ENCODE measurements around the gene PI4KB. TPM values are rescaled to one million over a fixed set of nuclear protein-coding genes. Genes with fewer than 3 reads are reported as not detected.

PI4KB gene
- total and polyA plus RNA-seq, 2 of the 13 experiments (the other 11 are each of a cell fraction or from before 2014, with no cell fraction given), result 19.5 to 29.3 TPM

- no peak for TF ChIP-seq KIAA2018 (CRISPR knock-in tag; IDR thresholded peaks at IDR 0.05; ENCODE audit: borderline replicate concordance)
- TF ChIP-seq SMC3 (IDR thresholded peaks at IDR 0.05; ENCODE audit: low read length), result peak; percentile 85
- no peak for TF ChIP-seq ZNF414 (CRISPR knock-in tag; IDR thresholded peaks at IDR 0.05)
- no peak for TF ChIP-seq TP53 (CRISPR knock-in tag; conservative IDR thresholded peaks at IDR 0.05)
- no peak for TF ChIP-seq HOXA5 (CRISPR knock-in tag; IDR thresholded peaks at IDR 0.05)
- peak; percentile 83 for TF ChIP-seq STAG1 (CRISPR knock-in tag; IDR thresholded peaks at IDR 0.05)
- TF ChIP-seq CCDC6 (CRISPR knock-in tag; IDR thresholded peaks at IDR 0.05), result no peak
- no peak for TF ChIP-seq ZBTB7B (CRISPR knock-in tag; IDR thresholded peaks at IDR 0.05)
- TF ChIP-seq KDM5B (CRISPR knock-in tag; IDR thresholded peaks at IDR 0.05; ENCODE audit: borderline replicate concordance), result no peak
- 0 out of 4 replicates have a peak, but pooled peaks of 1 of the 2 experiments have one; percentile 26 for TF ChIP-seq POLR2A (IDR thresholded peaks at IDR 0.05; ENCODE audit: insufficient read depth in 1 of 2, low read depth in 2 of 2, low read length in 2 of 2)
- TF ChIP-seq RXRB (CRISPR knock-in tag; IDR thresholded peaks at IDR 0.05; ENCODE audit: borderline replicate concordance), result peak; percentile 28; the same call in 1 of the 2 replicates
- no peak for TF ChIP-seq YEATS2 (CRISPR knock-in tag; IDR thresholded peaks at IDR 0.05; ENCODE audit: borderline replicate concordance)
- no peak for TF ChIP-seq ETV5 (CRISPR knock-in tag; IDR thresholded peaks at IDR 0.05; ENCODE audit: borderline replicate concordance)
- 0 out of 2 replicates have a peak, but pooled peaks have one; percentile 27 for TF ChIP-seq GATAD1 (CRISPR knock-in tag; IDR thresholded peaks at IDR 0.05)
- no peak for TF ChIP-seq ZNF30 (CRISPR knock-in tag; IDR thresholded peaks at IDR 0.05)
- no peak for TF ChIP-seq NPAS2 (CRISPR knock-in tag; IDR thresholded peaks at IDR 0.05; ENCODE audit: borderline replicate concordance)
- peak; percentile 46 for TF ChIP-seq SAP130 (CRISPR knock-in tag; IDR thresholded peaks at IDR 0.05; ENCODE audit: low read depth)
- peak; percentile 39 for TF ChIP-seq XRCC5 (optimal IDR thresholded peaks at IDR 0.05; ENCODE audit: low read length)
- TF ChIP-seq ZNF781 (CRISPR knock-in tag; IDR thresholded peaks at IDR 0.05; ENCODE audit: borderline replicate concordance, not compliant biosample characterization), result no peak
- no peak for TF ChIP-seq SMARCC2 (IDR thresholded peaks at IDR 0.05)
- TF ChIP-seq ZNF598 (CRISPR knock-in tag; IDR thresholded peaks at IDR 0.05; ENCODE audit: borderline replicate concordance), result no peak
- TF ChIP-seq RAD21 (CRISPR knock-in tag; IDR thresholded peaks at IDR 0.05), result peak; percentile 59; the same call in 1 of the 2 replicates
Measured at GRCh38 chr1:151340870-151341754, 13.9 kb upstream of the PI4KB start (continued).

Measured in HepG2 (cell line).